NCI-H1417 treated with DMSO at 0.1 percent for 48 hours (cell line): ENCODE measurements around the gene SLAMF6.
"Not testable (repeated sequence)": the region's sequence is repeated elsewhere in the genome, so short reads cannot be mapped to it uniquely, and the experiment has no call there.

ENCODE experiments used
- DNase-seq: peaks from one replicate; lab custom pipeline; 2025; lab: John Stamatoyannopoulos, UW

Gene SLAMF6

DNA sequence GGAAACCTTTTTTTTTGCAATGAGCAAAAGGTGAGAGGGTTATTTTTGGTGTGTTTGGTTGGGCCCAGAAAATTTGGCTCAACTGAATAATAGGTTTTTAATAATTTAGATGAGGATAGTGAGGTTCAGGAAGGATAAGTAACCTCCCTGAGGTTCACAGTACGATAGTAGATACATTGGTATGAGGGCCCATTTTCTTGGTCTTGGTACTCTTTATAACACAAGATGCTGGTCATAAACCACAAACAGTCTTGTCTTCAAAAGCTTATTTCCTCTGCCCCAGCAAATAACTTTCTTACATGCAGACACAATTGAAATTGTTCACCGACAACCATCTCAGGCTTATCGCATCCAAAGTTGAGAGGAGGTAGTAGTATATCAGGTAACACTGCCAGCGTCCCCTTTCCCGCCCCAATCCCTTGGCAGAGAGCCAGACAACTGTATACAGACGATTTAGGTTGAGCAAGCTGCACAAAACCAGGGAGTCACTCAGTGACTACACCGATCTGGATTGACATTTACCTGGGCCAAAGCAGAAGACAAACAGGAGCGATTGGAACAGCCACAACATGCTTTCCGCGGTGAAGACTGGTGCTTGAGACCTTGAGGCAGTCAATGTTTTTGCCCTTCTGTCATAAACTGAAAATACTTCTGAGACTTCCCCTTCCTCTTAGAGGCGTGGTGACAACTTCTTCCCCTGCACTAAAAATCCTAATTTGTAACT lies at the start of gene SLAMF6:
Gene SLAMF6, minus strand, starts transcription at position 634 of the 724 bp plus-strand sequence. Its CDS starts 63 bp downstream, at position 571.
- no peak for DNase-seq

DNA sequence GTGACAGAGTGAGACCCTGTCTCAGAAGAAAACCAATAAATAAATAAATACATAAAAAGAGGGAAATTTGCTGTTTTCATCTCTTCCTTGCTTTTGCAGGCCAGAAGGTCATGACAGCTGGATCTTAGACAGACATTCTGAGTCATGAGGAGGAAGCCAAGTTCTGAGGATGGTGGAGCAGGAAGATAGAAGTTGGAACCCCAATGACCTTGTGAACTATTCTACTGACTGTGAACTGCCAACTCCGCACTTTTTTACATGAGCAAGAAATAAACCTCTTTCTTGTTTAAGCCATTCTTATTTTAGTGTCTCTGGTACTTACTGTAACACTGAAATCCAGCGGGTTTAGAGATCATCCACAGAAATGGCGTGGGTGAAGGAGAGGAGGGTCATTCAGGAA lies 47.8 kb upstream of the SLAMF6 start:
- DNase-seq: no peak

DNA sequence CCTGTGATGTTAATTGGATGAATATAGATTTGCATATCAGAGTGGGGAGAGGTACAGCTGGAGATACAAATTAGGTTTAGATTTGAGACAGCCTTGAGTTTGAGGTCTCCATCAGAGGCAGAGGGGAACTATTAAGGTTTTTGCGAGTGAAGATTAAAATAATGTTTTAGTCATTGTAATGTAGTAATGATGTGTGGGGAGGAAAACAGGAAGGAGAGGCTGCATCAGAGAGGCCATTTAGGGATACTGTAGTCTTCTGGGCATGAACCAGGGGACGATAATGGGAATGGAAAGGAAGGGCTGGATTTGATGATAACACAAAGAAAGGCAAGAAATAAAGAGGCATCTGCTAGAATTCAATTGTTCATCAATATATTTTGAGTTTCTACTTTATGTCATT lies 46.8 kb upstream of the SLAMF6 start:
- no peak for DNase-seq

DNA sequence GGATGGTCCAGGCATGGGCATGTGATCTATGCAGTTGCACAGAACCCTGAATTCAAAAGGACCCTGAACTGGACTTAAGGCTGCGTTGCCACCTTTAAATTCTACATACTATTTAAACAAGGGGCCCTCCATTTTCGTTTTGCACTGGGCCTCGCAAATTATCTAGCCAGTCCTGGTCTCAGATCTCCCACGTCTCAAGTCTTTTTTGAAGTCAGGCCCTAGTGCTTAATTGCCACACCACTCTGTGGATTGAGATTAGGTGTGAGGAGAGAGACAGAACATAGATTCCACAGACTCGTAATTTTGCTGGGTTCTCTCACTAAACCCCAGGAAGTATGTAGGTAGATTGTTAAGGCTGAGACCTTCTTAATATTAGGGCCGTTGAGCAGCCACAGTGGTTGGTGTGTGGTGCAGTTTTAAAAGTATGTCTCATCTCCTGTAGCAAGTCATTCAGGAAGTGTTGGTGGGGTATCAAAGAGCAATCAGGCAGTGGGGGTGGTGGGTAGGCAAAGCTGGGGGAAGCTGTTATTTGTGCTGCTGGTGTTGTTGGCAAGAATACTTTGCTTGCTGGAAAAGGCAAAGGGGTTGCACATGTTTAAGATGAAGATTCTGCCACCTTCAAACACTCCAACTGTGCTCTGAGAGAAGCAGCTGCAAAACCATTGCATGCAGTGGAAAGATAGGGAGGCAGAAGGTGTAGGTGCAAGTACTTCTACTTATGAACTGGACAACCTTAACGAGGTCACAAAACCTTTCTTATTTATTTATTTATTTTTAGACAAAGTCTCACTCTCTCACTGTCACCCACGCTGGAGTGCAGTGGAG lies 45.0 kb upstream of the SLAMF6 start:
- DNase-seq: no peak

DNA sequence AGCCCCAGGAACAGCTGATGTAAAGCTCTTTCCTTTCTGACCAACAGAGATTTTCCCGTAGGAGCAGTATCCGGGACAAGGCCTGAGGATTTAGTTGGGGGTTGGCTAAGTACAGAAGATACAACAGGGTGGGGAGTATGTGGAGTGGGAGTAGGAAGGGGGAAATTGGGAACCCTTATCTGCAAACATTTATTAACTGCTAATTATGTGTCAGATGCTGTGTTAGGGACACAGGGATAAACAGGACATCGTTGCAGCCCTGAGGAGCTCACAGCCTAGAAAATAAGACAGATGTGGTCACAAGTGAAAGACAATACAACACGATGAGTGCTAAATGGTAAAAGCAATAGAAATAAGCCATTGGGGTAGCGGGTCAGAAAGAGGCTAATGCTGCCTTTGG lies 44.3 kb upstream of the SLAMF6 start:
- no peak for DNase-seq

DNA sequence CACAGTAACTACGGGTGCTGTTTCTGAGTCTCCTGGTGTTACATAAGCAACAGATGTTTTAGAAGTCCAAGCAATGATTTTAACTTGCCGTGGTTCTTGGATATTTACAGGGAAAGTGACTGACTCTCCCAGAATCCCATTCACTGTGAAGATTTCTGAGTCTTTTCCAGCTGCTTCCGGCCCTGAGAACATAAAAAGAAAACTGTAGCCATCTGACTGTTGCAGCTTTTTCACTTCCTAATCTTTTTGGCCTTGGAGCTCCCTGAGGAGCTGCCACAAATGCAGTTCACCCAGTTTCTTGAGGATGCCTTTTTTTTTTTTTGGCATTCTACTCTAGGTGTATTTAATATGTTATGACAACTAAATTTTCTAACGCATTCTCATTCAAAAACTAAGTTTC lies 42.5 kb upstream of the SLAMF6 start:
- no peak for DNase-seq

DNA sequence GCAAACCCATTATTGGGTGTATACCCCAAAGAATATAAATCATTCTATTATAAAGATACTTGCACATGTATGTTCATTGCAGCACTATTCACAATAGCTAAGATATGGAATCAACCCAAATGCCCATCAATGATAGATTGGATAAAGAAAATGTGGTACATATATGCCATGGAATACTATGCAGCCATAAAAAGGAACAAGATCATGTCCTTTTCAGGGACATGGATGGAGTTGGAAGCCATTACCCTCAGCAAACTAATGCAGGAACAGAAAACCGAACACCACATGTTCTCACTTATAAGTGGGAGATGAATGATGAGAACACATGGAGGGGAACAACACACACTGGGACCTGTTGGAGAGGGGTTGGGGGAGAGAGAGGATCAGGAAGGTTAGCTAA lies 40.2 kb upstream of the SLAMF6 start:
- DNase-seq: not testable (repeated sequence)

DNA sequence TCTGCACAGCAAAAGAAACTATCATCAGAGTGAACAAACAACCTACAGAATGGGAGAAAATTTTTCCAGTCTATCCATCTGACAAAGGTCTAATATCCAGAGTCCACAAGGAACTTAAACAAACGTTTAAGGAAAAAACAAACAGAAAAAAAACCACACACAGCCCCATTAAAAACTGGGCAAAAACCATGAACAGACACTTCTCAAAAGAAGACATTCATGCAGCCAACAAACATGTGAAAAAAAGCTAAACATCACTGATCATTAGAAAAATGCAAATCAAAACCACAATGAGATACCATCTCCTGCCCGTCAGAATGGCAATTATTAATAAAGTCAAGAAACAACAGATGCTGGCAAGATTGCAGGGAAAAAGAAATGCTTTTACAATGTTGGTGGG lies 39.7 kb upstream of the SLAMF6 start:
- DNase-seq: not testable (repeated sequence)

DNA sequence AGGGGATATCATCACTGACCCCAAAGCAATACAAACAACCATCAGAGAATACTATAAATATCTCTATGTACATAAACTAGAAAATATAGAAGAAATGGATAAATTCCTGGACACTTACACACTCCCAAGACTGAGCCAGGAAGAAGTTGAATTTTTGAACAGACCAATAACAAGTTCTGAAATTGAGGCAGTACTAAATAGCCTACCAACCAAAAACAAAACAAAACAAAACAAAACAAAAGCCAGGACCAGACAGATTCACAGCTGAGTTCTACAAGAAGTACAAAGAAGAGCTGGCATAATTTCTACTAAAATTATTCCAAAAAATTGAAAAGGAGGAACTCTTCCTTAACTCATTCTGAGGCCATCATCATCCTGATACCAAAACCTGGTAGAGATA lies 37.8 kb upstream of the SLAMF6 start:
- DNase-seq: no peak

DNA sequence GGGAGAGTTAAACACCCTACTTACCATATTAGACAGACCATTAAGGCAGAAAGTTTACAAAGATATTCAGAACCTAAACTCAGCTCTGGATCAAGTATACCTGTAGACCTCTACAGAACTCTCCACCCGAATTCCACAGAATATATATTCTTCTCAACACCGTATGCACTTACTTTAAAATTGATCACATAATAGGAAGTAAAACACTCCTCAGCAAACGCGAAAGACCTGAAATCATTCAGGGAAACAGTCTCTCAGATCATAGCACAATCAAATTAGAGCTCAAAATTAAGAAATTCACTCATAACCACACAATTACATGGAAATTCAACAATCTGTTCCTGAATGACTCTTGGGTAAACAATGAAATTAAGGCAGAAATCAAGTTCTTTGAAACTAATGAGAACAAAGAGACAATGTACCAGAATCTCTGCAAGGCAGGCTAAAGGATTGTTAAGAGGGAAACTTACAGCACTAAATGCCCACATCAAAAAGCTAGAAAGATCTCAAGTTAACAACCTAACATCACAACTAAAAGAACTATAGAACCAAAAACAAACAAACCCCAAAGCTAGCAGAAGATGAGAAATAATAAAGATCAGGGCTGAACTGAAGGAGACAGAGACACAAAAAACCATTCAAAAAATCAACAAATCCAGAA lies 37.1 kb upstream of the SLAMF6 start:
- no peak for DNase-seq

DNA sequence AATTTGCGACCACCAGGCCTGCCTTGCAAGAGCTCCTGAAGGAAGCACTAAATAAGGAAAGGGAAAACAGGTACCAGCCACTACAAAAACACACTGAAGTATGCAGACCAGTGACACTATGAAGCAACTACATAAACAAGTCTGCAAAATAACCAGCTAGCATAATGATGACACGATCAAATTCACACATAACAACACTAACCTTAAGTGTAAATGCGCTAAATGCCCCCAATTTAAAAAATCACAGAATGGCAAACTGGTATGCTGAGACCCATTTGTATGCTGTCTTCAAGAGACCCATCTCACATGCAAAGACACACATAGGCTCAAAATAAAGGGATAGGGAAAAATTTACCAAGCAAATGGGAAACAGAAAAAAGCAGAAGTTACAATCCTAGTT lies 36.4 kb upstream of the SLAMF6 start:
- not testable (repeated sequence) for DNase-seq

DNA sequence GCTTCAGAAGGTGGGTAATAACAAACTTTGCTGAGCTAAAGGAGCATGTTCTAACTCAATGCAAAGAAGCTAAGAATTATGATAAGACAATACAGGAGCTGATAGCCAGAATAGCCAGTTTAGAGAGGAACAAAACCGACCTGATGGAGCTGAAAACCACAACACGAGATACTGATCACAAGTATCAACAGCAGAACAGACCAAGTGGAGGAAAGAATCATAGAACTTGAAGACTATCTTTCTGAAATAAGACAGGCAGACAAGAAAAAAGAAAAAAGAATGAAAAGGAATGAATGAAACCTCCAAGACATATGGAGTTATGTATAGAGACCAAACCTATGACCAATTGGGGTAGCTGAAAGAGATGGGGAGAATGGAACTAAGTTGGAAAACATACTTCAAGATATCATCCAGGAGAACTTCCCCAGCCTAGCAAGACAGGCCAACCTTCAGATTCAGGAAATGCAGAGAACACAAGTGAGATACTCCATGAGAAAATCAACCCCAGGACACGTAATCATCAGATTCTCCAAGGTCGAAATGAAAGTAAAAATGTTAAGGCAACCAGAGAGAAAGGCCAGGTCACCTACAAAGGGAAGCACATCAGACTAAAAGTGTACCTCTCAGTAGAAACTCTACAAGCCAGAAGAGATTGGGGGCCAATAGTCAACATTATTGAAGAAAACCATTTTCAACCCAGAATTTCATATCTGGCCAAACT lies 35.8 kb upstream of the SLAMF6 start:
- DNase-seq: no peak

DNA sequence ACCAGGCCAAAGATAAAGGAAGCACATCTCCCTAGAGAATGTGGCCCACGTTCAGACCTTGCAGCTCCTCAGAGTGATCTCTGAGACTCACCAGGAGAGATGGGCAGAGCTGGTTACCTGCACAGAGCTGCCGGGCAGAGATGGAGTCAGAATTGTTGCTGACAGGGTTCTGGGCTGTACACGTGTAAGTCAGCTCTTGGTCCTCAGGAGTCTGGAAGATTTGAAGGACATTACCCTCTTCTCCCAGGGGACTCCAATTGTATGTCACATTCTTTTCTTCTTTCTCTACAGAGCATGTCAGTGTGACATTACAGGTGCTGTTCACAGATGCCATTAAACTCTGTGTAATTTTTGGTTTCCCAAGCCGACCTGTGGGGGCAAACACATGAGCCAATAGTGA lies 30.7 kb upstream of the SLAMF6 start:
- no peak for DNase-seq

DNA sequence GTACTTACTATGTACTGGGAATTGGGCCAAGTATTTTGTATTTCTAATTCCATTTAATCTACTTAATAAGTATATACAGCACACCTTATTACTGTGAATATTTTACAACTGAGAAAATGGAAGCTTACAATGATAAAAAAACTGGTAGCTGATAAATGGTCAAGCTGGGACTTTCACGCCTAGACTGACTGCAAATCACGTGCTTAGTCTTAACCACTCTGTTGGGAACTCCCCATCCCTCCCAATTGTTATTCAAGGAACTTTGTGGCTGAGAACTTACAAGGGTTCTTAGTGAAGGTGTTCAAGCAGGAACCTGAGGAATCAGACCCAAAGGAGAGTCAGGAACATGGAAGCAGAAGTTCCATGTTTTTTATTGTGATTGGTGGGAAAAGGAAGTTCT lies 29.4 kb upstream of the SLAMF6 start:
- DNase-seq: no peak

DNA sequence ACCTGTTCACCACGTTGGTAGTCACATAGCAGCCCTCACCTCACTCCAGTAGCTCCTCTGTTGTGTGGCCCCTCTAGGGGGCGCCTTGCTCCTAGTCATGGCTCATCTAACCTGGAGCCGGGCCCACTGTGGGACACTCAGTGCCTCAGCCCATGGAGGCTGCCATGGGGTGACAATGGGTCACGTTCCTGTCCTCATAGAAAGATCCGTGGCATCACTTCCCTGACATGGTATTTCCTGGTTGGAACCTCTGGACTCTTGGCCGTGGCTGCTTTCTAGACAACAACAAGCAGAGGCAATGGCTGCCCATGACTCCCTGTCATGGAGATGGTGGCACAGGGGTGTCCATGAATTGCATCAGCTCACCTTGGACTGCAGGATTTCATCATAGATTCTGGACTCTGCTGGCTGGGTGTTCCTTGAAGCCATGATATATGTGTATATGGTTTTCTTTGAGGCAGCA lies 27.5 kb upstream of the SLAMF6 start:
- no peak for DNase-seq

DNA sequence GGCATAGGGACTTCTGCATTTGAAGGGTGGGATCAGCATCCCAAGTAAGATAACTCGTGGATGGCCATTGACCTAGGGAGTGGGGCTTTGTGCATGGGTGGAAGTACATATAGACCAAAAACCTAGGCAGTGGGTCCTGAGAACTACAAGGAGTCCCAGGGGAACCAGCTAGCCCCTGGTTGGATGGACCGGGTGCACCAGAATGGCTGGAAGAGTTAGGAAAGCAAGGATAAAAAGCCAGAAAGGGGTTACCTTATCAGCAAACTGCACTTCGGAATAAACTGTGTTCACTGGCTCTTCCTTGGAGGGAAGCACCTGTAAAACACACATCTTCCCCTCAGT lies 26.6 kb upstream of the SLAMF6 start:
- no peak for DNase-seq

DNA sequence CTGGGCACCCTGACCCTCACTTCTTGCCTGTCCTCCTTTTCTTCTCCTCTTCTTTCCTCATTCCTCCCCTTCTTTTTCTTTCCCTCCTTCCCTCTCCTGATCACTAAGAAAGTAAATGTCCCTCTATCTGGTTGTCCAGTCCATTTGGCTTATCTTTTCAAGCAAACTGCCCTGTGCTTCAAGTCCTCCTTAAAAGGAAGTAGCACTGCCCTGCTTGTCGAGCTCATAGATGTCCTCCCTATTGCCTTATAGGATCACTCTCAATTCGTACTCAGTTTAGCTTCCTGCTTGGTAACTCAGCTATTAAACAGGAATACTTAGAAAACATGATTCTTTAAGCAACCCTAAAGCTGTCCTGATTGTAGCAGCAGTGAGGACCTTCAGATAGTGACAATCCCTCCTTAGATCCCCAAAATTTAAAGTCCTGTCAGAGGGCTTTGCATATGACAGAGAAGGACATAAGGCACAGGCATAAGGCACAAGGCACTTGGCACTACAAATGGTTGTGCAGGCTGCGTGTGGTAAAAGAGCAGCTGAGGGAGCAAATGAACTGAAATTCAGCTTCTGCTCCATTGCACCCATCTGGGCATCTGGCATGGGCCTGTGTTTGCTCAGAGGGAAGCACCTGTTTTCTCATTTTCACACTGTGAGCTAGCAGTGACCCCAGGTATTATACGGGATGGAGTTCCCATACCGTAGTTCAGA lies 26.1 kb upstream of the SLAMF6 start:
- no peak for DNase-seq

DNA sequence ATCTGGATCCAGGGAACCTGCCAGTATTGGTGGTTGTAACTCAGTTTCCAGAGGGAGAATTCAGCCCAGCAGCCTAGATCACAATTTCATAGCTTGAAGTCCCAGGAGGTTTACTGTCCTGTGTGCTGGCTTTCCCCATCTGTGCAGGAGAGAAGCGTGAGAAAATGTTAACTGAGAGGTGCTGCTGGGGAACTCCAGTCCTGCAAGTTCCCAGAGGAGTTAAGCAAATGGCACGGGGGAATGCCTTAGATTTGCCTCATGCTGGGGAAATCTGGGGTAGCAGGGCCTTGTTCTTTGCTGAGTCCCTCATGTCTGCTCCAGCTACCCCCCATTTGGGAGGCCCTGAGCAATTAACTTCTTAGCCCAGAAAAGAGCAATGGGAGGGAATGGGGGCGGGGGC lies 25.1 kb upstream of the SLAMF6 start:
- DNase-seq: no peak

DNA sequence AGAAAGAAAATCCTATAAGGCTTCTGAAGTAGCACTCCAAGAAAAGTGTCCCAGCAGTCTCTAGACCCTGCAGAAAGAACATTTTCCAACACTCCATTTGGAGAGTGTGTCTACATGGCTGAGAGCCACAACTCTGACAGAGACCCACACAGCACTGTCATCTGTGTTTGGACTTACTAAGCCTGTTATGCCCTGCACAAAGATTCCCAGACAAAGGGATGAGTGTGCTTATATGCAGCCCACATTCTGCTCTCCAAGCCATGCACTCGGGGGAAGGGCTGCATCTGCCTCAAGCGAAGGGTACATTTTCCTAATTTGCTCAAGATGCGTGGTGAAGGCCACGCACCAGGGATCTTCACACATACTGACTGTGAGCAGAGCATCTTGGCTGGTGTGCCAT lies 24.4 kb upstream of the SLAMF6 start:
- DNase-seq: no peak

DNA sequence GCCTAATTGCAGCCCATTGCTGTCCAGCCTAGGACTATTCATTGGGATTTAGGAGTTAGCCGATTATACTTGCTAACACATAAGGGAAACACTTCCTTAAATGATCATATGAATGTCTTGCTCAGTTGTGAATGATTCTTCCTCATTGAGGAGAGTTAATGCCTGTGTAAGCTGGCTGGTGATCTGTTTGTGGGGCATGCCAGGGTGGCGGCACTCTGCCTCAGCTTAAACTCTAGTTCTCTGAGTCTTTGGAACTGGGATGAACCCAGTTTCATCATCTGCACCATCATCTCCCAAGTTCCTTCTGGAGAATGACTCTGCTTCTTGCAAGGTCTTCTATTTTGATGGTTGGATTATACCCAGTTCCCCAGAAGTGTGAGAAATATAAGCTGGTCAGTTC lies 23.9 kb upstream of the SLAMF6 start:
- DNase-seq: no peak

DNA sequence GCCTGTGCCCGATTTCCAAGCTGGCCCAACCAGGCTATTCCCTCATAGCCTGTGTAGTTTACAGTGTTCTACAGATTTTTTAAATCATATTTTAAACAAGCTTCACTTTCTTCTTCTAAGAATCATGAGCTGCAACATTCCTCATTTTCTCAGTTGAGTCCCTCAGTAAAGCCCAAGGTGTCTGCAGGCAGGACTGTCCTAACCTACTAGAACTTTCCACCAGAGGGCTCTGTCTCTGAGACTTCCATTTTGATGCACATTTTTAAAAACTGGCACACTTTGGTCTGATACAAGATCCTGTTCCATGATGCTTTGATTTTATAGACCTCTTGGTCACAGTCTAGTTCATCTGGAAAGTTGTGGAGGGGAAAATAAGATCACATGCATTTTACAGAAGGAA lies 21.6 kb upstream of the SLAMF6 start:
- DNase-seq: no peak
